ENCODE results near the gene PRKACA.

GRCh38 chr19:14116918-14117578, 514 bp downstream of the PRKACA start:
- TF ChIP-seq, protein P1, sequence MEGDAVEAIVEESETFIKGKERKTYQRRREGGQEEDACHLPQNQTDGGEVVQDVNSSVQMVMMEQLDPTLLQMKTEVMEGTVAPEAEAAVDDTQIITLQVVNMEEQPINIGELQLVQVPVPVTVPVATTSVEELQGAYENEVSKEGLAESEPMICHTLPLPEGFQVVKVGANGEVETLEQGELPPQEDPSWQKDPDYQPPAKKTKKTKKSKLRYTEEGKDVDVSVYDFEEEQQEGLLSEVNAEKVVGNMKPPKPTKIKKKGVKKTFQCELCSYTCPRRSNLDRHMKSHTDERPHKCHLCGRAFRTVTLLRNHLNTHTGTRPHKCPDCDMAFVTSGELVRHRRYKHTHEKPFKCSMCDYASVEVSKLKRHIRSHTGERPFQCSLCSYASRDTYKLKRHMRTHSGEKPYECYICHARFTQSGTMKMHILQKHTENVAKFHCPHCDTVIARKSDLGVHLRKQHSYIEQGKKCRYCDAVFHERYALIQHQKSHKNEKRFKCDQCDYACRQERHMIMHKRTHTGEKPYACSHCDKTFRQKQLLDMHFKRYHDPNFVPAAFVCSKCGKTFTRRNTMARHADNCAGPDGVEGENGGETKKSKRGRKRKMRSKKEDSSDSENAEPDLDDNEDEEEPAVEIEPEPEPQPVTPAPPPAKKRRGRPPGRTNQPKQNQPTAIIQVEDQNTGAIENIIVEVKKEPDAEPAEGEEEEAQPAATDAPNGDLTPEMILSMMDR (IDR thresholded peaks at IDR 0.05): no peak
- no peak for TF ChIP-seq POLR2AphosphoS5 (IDR thresholded peaks at IDR 0.05; ENCODE audit: insufficient read depth in 1 of 2, low read depth in 1 of 2)

Measured in vagina (tissue), 2 donors.